Transverse colon (tissue), 3 donors: Measurements from ENCODE around the gene NIF3L1.

Source experiments
- CTCF ChIP-seq, 5 experiments: fragments of 200-600 bp in 3 of 5; fragments of 450-650 bp in 2 of 5; sonication (generic) in 3 of 5; IDR thresholded peaks; 1 replicate in 2 of 5; 2 replicates in 3 of 5; pipeline ENCODE4 v1.5.1; 2016 to 2017; ENCODE audit warnings: antibody characterized with exemption in 5 of 5, inconsistent platforms in 3 of 5, mild to moderate bottlenecking in 2 of 5, moderate library complexity in 1 of 5
- EP300 ChIP-seq: sonication (generic); formaldehyde crosslinking; IDR thresholded peaks from one replicate; pipeline ENCODE4 v1.6.1; 2017; ENCODE audit warnings: antibody characterized with exemption, low read depth

GRCh38 chr2:200839513-200839912 is 49.7 kb upstream of the NIF3L1 start:
- no peak for TF ChIP-seq EP300
- TF ChIP-seq CTCF (IDR thresholded peaks at IDR 0.05): no peak
